H1 (cell line): ENCODE data around the gene CAPN14. TPM values are rescaled to one million over a fixed set of nuclear protein-coding genes. Genes with fewer than 3 reads are reported as not detected.

Experiments used
- CTCF ChIA-PET: fragments of 300-600 bp; sonication (Branson Sonifier 250); formaldehyde crosslinking; loops from one replicate; lab custom pipeline; 2021; ENCODE audit not compliant: partially characterized antibody; lab: Charles Lee
- POLR2A ChIA-PET: fragments of 300-600 bp; sonication (Branson Sonifier 250); formaldehyde crosslinking; loops from one replicate; lab custom pipeline; 2021; ENCODE audit warnings: inconsistent platforms; ENCODE audit not compliant: partially characterized antibody; lab: Charles Lee
- DNase-seq, 2 experiments: peaks; one replicate each; pipeline versions ENCODE4 v3.0.0 to v3.0.0-alpha.2; 2010 to 2022; ENCODE audit warnings: low spot score in 2 of 2, low read depth in 1 of 2, mixed read lengths in 1 of 2
- FAIRE-seq: peaks from 2 replicates; lab custom pipeline; 2011; peaks lifted over from hg19 to GRCh38; lab: Jason Lieb, UNC
- H2AFZ ChIP-seq: 2 replicates; pipeline ENCODE4 v1.8.1; 2012; ENCODE audit warnings: low read length, inconsistent platforms
- H2AK5ac ChIP-seq: 2 replicates; pipeline ENCODE4 v1.6.1; 2013; ENCODE audit warnings: low read depth, low read length
- H2BK120ac ChIP-seq: replicated peaks from 2 replicates; pipeline ENCODE3; 2013; ENCODE audit warnings: low read depth, low read length, inconsistent platforms
- H2BK12ac ChIP-seq: 2 replicates; pipeline ENCODE4 v1.6.1; 2013; ENCODE audit warnings: low read depth, low read length
- H2BK15ac ChIP-seq: 2 replicates; pipeline ENCODE4 v1.6.1; 2013; ENCODE audit warnings: low read length
- H2BK20ac ChIP-seq: 2 replicates; pipeline ENCODE4 v1.6.1; 2013; ENCODE audit warnings: low read length
- H2BK5ac ChIP-seq: 2 replicates; pipeline ENCODE4 v1.6.1; 2013; ENCODE audit warnings: low read depth, low read length
- H3K14ac ChIP-seq: 2 replicates; pipeline ENCODE4 v1.6.1; 2013; ENCODE audit warnings: inconsistent platforms; ENCODE audit not compliant: insufficient read length
- H3K18ac ChIP-seq: 2 replicates; pipeline ENCODE4 v1.6.1; 2013; ENCODE audit warnings: low read length; ENCODE audit errors: extremely low read depth
- H3K23ac ChIP-seq: 2 replicates; pipeline ENCODE4 v1.6.1; 2013; ENCODE audit warnings: inconsistent platforms; ENCODE audit not compliant: insufficient read length
- H3K23me2 ChIP-seq: 2 replicates; pipeline ENCODE4 v1.6.1; 2013; ENCODE audit warnings: low read depth, low read length
- H3K27ac ChIP-seq: 2 replicates; pipeline ENCODE4 v1.6.1; 2011; ENCODE audit warnings: low read depth, low read length, inconsistent platforms
- H3K27me3 ChIP-seq, 4 experiments: replicated peaks in 1 of 4; 1 replicate in 1 of 4; 2 replicates in 3 of 4; pipeline versions ENCODE4 v1.6.1 to v1.8.1; 2011 to 2013; ENCODE audit warnings: low read length in 3 of 4, mild to moderate bottlenecking in 3 of 4, inconsistent platforms in 2 of 4, mixed read lengths in 2 of 4, moderate library complexity in 1 of 4; ENCODE audit not compliant: control insufficient read depth in 3 of 4, insufficient read depth in 3 of 4; ENCODE audit errors: extremely low read depth in 1 of 4
- H3K36me3 ChIP-seq, 4 experiments: 2 replicates each; pipeline versions ENCODE4 v1.6.1 to v1.8.1; 2011 to 2013; ENCODE audit warnings: mild to moderate bottlenecking in 4 of 4, low read length in 3 of 4, moderate library complexity in 2 of 4, control low read depth in 1 of 4, inconsistent platforms in 1 of 4; ENCODE audit not compliant: insufficient read depth in 4 of 4, control insufficient read depth in 2 of 4
- H3K4ac ChIP-seq: replicated peaks from 2 replicates; pipeline ENCODE3; 2013; ENCODE audit warnings: low read length, low read depth, mixed read lengths, inconsistent platforms; ENCODE audit not compliant: insufficient read length
- H3K4me1 ChIP-seq, 4 experiments: replicated peaks in 1 of 4; 1 replicate in 1 of 4; 2 replicates in 3 of 4; pipeline versions ENCODE4 v1.6.1 to v1.8.1; 2011 to 2013; ENCODE audit warnings: low read length in 3 of 4, inconsistent platforms in 2 of 4, mixed read lengths in 1 of 4; ENCODE audit not compliant: insufficient read depth in 4 of 4, control insufficient read depth in 3 of 4
- H3K4me2 ChIP-seq, 2 experiments: 2 replicates each; pipeline versions ENCODE4 v1.6.1 to v1.8.1; 2011 to 2013; ENCODE audit warnings: low read depth in 2 of 2, low read length in 2 of 2, control low read depth in 1 of 2, inconsistent platforms in 1 of 2, mild to moderate bottlenecking in 1 of 2; ENCODE audit not compliant: insufficient read depth in 1 of 2
- H3K4me3 ChIP-seq, 4 experiments: fragments of 200-600, 300-600 bp in 1 of 4; sonication (generic), shearing (Covaris generic), sonication (Bioruptor Twin) in 1 of 4; 2 replicates each; pipeline versions ENCODE4 v1.5.1 to v1.8.1; 2011 to 2016; ENCODE audit warnings: low read length in 4 of 4, low read depth in 3 of 4, control low read depth in 2 of 4, inconsistent platforms in 2 of 4, mild to moderate bottlenecking in 2 of 4, mixed read lengths in 1 of 4, moderate library complexity in 1 of 4; ENCODE audit not compliant: insufficient read depth in 2 of 4; ENCODE audit errors: extremely low read depth in 1 of 4
- H3K56ac ChIP-seq: replicated peaks from 2 replicates; pipeline ENCODE3; 2013; ENCODE audit warnings: low read depth, mild to moderate bottlenecking, mixed read lengths, low read length, inconsistent platforms; ENCODE audit not compliant: insufficient read length
- H3K79me1 ChIP-seq: 2 replicates; pipeline ENCODE4 v1.6.1; 2013; ENCODE audit warnings: low read depth, low read length, control low read depth
- H3K79me2 ChIP-seq, 2 experiments: 2 replicates each; pipeline versions ENCODE4 v1.6.1 to v1.8.1; 2012 to 2013; ENCODE audit warnings: low read length in 2 of 2, mild to moderate bottlenecking in 2 of 2, inconsistent platforms in 1 of 2; ENCODE audit not compliant: insufficient read depth in 2 of 2, control insufficient read depth in 1 of 2
- H3K9ac ChIP-seq, 4 experiments: replicated peaks in 1 of 4; 1 replicate in 1 of 4; 2 replicates in 3 of 4; pipeline versions ENCODE4 v1.6.1 to v1.8.1; 2011 to 2013; ENCODE audit warnings: low read depth in 3 of 4, low read length in 3 of 4, control low read depth in 2 of 4, mild to moderate bottlenecking in 2 of 4, moderate library complexity in 2 of 4, inconsistent platforms in 1 of 4; ENCODE audit errors: extremely low read depth in 1 of 4
- H3K9me3 ChIP-seq, 2 experiments: 2 replicates each; pipeline versions ENCODE4 v1.6.1 to v1.8.1; 2012 to 2013; ENCODE audit warnings: mild to moderate bottlenecking in 2 of 2, moderate library complexity in 2 of 2, control low read depth in 1 of 2, inconsistent platforms in 1 of 2, low read depth in 1 of 2, low read length in 1 of 2, mixed read lengths in 1 of 2; ENCODE audit not compliant: insufficient read depth in 2 of 2
- H4K20me1 ChIP-seq, 2 experiments: replicated peaks in 1 of 2; 2 replicates each; pipeline versions ENCODE3 to v1.8.1; 2011 to 2013; ENCODE audit warnings: inconsistent platforms in 2 of 2, low read length in 2 of 2, mild to moderate bottlenecking in 1 of 2; ENCODE audit not compliant: insufficient read depth in 2 of 2, control insufficient read depth in 1 of 2
- H4K5ac ChIP-seq: 2 replicates; pipeline ENCODE4 v1.6.1; 2013; ENCODE audit warnings: low read length, low read depth, mixed read lengths, inconsistent platforms; ENCODE audit not compliant: insufficient read length
- H4K8ac ChIP-seq: 2 replicates; pipeline ENCODE4 v1.8.0; 2013; ENCODE audit warnings: mild to moderate bottlenecking, moderate library complexity, low read length, inconsistent platforms; ENCODE audit not compliant: insufficient read depth; ENCODE audit errors: extremely low read depth
- H4K91ac ChIP-seq: replicated peaks from 2 replicates; pipeline ENCODE3; 2013; ENCODE audit warnings: low read length, mixed read lengths, inconsistent platforms; ENCODE audit not compliant: insufficient read length
- ASH2L ChIP-seq: fragments of 200-600, 300-600 bp; sonication (generic); IDR thresholded peaks from one replicate; pipeline ENCODE4 v1.7.1; 2017; ENCODE audit warnings: low read length
- CTCF ChIP-seq, 3 experiments: IDR thresholded peaks; 1 replicate in 2 of 3; 2 replicates in 1 of 3; pipeline versions ENCODE4 v1.5.1 to v1.6.1; 2011; ENCODE audit warnings: low read length in 3 of 3, mild to moderate bottlenecking in 3 of 3, inconsistent platforms in 2 of 3, low read depth in 1 of 3, moderate library complexity in 1 of 3; ENCODE audit not compliant: insufficient read depth in 1 of 3; ENCODE audit errors: control extremely low read depth in 1 of 3
- MAFK ChIP-seq: IDR thresholded peaks from 2 replicates; pipeline ENCODE4 v1.6.1; 2012; ENCODE audit warnings: low read depth, mild to moderate bottlenecking, improper control_type of control experiment, low read length
- MAX ChIP-seq: IDR thresholded peaks from 2 replicates; pipeline ENCODE4 v1.6.1; 2012; ENCODE audit warnings: inconsistent platforms
- WGBS, 2 experiments: shearing (Covaris generic) in 1 of 2; methylation state at CpG; one replicate each; pipeline versions ENCODE4 v1.1.6 to v1.1.7; 2013 to 2015; ENCODE audit warnings: low lambda C conversion rate in 2 of 2, mixed read lengths in 2 of 2, inconsistent platforms in 1 of 2, low coverage in 1 of 2, missing lambda C conversion rate in 1 of 2; ENCODE audit not compliant: insufficient replicate concordance in 2 of 2, insufficient coverage in 1 of 2, insufficient read length in 1 of 2; ENCODE audit errors: extremely low coverage in 1 of 2, missing lambda C conversion rate in 1 of 2; 5-methylcytosine and 5-hydroxymethylcytosine counted together
- polyA plus RNA-seq, 7 experiments: library from polyadenylated mRNA; depleted of rRNA in 3 of 7; stranded (reverse) in 5 of 7; unstranded in 2 of 7; fragments of >200 nt in 5 of 7; fragments of 200-250 nt in 2 of 7; gene quantifications; 1 replicate in 5 of 7; 2 replicates in 1 of 7; 4 replicates in 1 of 7; pipeline versions ENCODE4 v1.2.1 to v1.2.3, GENCODE V29; 2011 to 2013; ENCODE audit warnings: missing spikeins in 2 of 7, mixed read lengths in 2 of 7
- total RNA-seq: library from RNA; stranded (reverse); fragmentation: NEBNext Ultra II Directional; extraction: Animal tissue kit (Norgen Biotek cat#: 25700); gene quantifications from 2 replicates; pipeline ENCODE4 v1.2.1, GENCODE V29; 2021

CAPN14 gene
- total and polyA plus RNA-seq, 2 of the 8 experiments (the other 6 are each of a cell fraction or from before 2014, with no cell fraction given) = 0.07 TPM; not detected in 1

- ChIA-PET POLR2A (interaction anchor here (1.0 kb wide), 3 partner anchors 19 to 235 kb away, joined by 3 to 4 read pairs (median 3); partner anchors contain the start of gene EHD3), CTCF (interaction anchor here (0.6 to 2.7 kb wide), 15 partner anchors 10 to 161 kb away, joined by 3 to 8 read pairs (median 4); partner anchors contain the start of gene XDH)
- 91% methylated on average over 13 of the region's 13 CpGs; no CpG with 5 or more reads in 1 of the 2 experiments for WGBS, 2 experiments
Observed at GRCh38 chr2:31253356-31254131, 36.2 kb upstream of the CAPN14 start.

More at GRCh38 chr2:31253356-31254131, 36.2 kb upstream of the CAPN14 start:
- Histone ChIP-seq H3K79me2 (no peaks in the 10 kb centered on the region), H3K4me2 (no peak overlapping the region), H3K56ac (no peak overlapping the region), H3K27me3 (no peaks in the 10 kb centered on the region), H2BK5ac (no peak overlapping the region), H3K36me3 (no peaks in the 10 kb centered on the region), H3K9me3 (no peaks in the 10 kb centered on the region), H4K20me1 (peaks cover 0 to 2% of the 10 kb centered on the region in 2 experiments), H3K4ac (no peak overlapping the region), H3K23me2 (no peaks in the 10 kb centered on the region; the same call in 1 of the 2 replicates), H2BK12ac (no peak overlapping the region), H3K18ac (no peak overlapping the region), H2BK15ac (no peak overlapping the region), H3K23ac (no peak overlapping the region), H2AFZ (no peak overlapping the region), H3K27ac (no peak overlapping the region), H2BK20ac (no peak overlapping the region), H4K91ac (no peak overlapping the region), H3K79me1 (no peaks in the 10 kb centered on the region; the same call in none of the 2 replicates), H3K4me1 (peaks cover 0 to 8% (median 2%) of the 10 kb centered on the region in 4 experiments; a peak in 3 of 7 replicates), H3K9ac (no peak overlapping the region), H4K5ac (no peak overlapping the region), H3K4me3 (no peak overlapping the region), H4K8ac (no peak overlapping the region; the same call in 1 of the 2 replicates), H3K14ac (no peak overlapping the region), H2AK5ac (no peak overlapping the region), H2BK120ac (no peak overlapping the region)
- FAIRE-seq = no peak
- no peak for DNase-seq
- peak in 1 of 3 experiments; percentile 16; a peak in 1 of 4 replicates for TF ChIP-seq CTCF (IDR thresholded peaks at IDR 0.05; ENCODE audit: control extremely low read depth in 1 of 3, insufficient read depth in 1 of 3, low read depth in 1 of 3, low read length in 3 of 3)
- no peak for TF ChIP-seq ASH2L
- TF ChIP-seq MAFK = no peak
- no peak for TF ChIP-seq MAX
